Keratinocyte (primary cell): ENCODE data around the gene HEPHL1. TPM values are rescaled to one million over a fixed set of nuclear protein-coding genes. Genes with fewer than 3 reads are reported as not detected.

Source experiments
- DNase-seq: peaks from one replicate; pipeline ENCODE4 v3.0.0-alpha.2; 2011; ENCODE audit warnings: low read depth, missing footprints, low spot score
- FAIRE-seq: peaks from 2 replicates; lab custom pipeline; 2011; peaks lifted over from hg19 to GRCh38; lab: Jason Lieb, UNC
- H2AFZ ChIP-seq: 2 replicates; pipeline ENCODE4 v1.6.0; 2012; ENCODE audit warnings: low read length, control low read depth, inconsistent platforms; ENCODE audit not compliant: control insufficient read depth
- H3K27ac ChIP-seq: 2 replicates; pipeline ENCODE4 v1.5.1; 2011; ENCODE audit warnings: low read length; ENCODE audit not compliant: control insufficient read depth, insufficient read depth
- H3K27me3 ChIP-seq: 3 replicates; pipeline ENCODE4 v1.6.0; 2011; ENCODE audit warnings: low read length; ENCODE audit not compliant: control insufficient read depth, insufficient read depth; ENCODE audit errors: extremely low read depth
- H3K36me3 ChIP-seq, 2 experiments: 2 replicates in 1 of 2; 3 replicates in 1 of 2; pipeline ENCODE4 v1.5.1; 2011; ENCODE audit warnings: low read length in 2 of 2, mild to moderate bottlenecking in 1 of 2; ENCODE audit not compliant: control insufficient read depth in 2 of 2, insufficient read depth in 2 of 2; ENCODE audit errors: extremely low read depth in 1 of 2
- H3K4me1 ChIP-seq: 3 replicates; pipeline ENCODE4 v1.5.1; 2011; ENCODE audit warnings: low read length; ENCODE audit not compliant: control insufficient read depth, insufficient read depth; ENCODE audit errors: extremely low read depth
- H3K4me2 ChIP-seq: 3 replicates; pipeline ENCODE4 v1.6.0; 2011; ENCODE audit warnings: low read depth, low read length; ENCODE audit not compliant: control insufficient read depth, insufficient read depth; ENCODE audit errors: extremely low read depth
- H3K4me3 ChIP-seq, 3 experiments: fragments of 200-600 bp in 1 of 3; sonication (generic) in 1 of 3; 2 replicates in 2 of 3; 3 replicates in 1 of 3; pipeline ENCODE4 v1.5.1; 2011 to 2016; ENCODE audit warnings: low read length in 3 of 3, mild to moderate bottlenecking in 3 of 3, control low read depth in 2 of 3, inconsistent platforms in 1 of 3, low read depth in 1 of 3, mixed read lengths in 1 of 3, mixed run types in 1 of 3, moderate library complexity in 1 of 3; ENCODE audit not compliant: control insufficient read depth in 2 of 3, insufficient read depth in 2 of 3; ENCODE audit errors: extremely low read depth in 1 of 3
- H3K79me2 ChIP-seq: 2 replicates; pipeline ENCODE4 v1.6.0; 2012; ENCODE audit warnings: low read length; ENCODE audit not compliant: control insufficient read depth, insufficient read depth
- H3K9ac ChIP-seq: 3 replicates; pipeline ENCODE4 v1.6.0; 2011; ENCODE audit warnings: low read length; ENCODE audit not compliant: control insufficient read depth, insufficient read depth; ENCODE audit errors: extremely low read depth
- H3K9me1 ChIP-seq: 3 replicates; pipeline ENCODE4 v1.6.0; 2011; ENCODE audit warnings: low read length; ENCODE audit not compliant: control insufficient read depth, insufficient read depth; ENCODE audit errors: extremely low read depth
- H3K9me3 ChIP-seq: 2 replicates; pipeline ENCODE4 v1.5.1; 2012; ENCODE audit warnings: low read depth, low read length; ENCODE audit not compliant: control insufficient read depth
- H4K20me1 ChIP-seq: 3 replicates; pipeline ENCODE4 v1.6.0; 2011; ENCODE audit warnings: low read length; ENCODE audit not compliant: control insufficient read depth, insufficient read depth; ENCODE audit errors: extremely low read depth
- EZH2 ChIP-seq: IDR thresholded peaks from one replicate; pipeline ENCODE4 v1.6.1; 2012; ENCODE audit warnings: inconsistent platforms, mild to moderate bottlenecking, low read length, moderate library complexity
- dilution Hi-C: fragments of 300-500 bp; cut with MboI; formaldehyde crosslinking; loops from one replicate; pipeline ENCODE4 v1.7.0; 2020; ENCODE audit warnings: low sequenced_read_pairs; ENCODE audit not compliant: extremely low pct_ligation_motif_present
- polyA plus RNA-seq, 5 experiments: library from polyadenylated mRNA; depleted of rRNA in 3 of 5; stranded (reverse) in 3 of 5; stranded (forward) in 1 of 5; unstranded in 1 of 5; fragments of >200 nt; gene quantifications; 1 replicate in 1 of 5; 2 replicates in 3 of 5; 3 replicates in 1 of 5; pipeline versions ENCODE4 v1.2.1 to v1.2.3, GENCODE V29; 2011 to 2012; ENCODE audit warnings: missing spikeins in 2 of 5, low read depth in 1 of 5, low replicate concordance in 1 of 5
- TF ChIP-seq, protein P1 (sequence below), 3 experiments: IDR thresholded peaks in 1 of 3; conservative IDR thresholded peaks in 1 of 3; optimal IDR thresholded peaks in 1 of 3; 2 replicates in 2 of 3; 3 replicates in 1 of 3; pipeline versions ENCODE3 to v1.5.1; 2011; ENCODE audit warnings: low read length in 3 of 3, mild to moderate bottlenecking in 3 of 3, moderate library complexity in 2 of 3, control low read depth in 1 of 3, inconsistent platforms in 1 of 3; ENCODE audit not compliant: insufficient read depth in 2 of 3; ENCODE audit errors: extremely low read depth in 1 of 3

Gene HEPHL1
- polyA plus RNA-seq, 1 donor (not counting 4 experiments of a cell fraction or from before 2014, with no cell fraction given): 138 TPM

DNA sequence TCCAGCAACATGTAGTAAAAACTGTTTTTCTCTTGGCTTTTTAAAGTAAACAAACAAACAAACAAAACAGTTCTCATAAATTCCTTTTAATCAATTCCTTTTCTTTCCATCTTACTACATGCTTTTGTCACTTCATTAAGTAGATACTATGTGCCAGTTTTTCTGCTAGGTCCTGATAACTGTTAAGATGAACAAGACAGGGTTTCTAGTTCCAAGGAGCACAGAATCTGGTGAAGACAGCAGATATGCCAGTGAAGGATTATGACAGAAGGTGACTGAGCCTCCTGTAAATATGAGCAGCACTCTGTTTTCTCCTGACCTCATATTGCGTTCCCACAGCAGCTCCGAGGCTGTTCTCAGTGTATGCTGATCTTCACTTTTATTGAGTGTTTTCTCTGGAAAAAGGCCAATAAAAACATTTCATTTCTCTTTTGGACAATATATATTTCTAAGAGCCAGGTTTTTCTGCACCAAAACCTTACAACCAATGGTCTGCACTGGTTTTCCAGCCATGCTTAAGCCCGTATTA lies 45.8 kb downstream of the HEPHL1 start:
- H3K36me3 ChIP-seq: peaks cover 0 to 6% of the 10 kb centered on the region in 2 experiments
- no peak for TF ChIP-seq EZH2
- TF ChIP-seq, protein P1, sequence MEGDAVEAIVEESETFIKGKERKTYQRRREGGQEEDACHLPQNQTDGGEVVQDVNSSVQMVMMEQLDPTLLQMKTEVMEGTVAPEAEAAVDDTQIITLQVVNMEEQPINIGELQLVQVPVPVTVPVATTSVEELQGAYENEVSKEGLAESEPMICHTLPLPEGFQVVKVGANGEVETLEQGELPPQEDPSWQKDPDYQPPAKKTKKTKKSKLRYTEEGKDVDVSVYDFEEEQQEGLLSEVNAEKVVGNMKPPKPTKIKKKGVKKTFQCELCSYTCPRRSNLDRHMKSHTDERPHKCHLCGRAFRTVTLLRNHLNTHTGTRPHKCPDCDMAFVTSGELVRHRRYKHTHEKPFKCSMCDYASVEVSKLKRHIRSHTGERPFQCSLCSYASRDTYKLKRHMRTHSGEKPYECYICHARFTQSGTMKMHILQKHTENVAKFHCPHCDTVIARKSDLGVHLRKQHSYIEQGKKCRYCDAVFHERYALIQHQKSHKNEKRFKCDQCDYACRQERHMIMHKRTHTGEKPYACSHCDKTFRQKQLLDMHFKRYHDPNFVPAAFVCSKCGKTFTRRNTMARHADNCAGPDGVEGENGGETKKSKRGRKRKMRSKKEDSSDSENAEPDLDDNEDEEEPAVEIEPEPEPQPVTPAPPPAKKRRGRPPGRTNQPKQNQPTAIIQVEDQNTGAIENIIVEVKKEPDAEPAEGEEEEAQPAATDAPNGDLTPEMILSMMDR (optimal IDR thresholded peaks at IDR 0.05 in 1 of 3, IDR thresholded peaks at IDR 0.05 in 1 of 3, conservative IDR thresholded peaks at IDR 0.05 in 1 of 3; ENCODE audit: extremely low read depth in 1 of 3, insufficient read depth in 2 of 3, low read length in 3 of 3): no peak
- no peaks in the 10 kb centered on the region for H4K20me1 ChIP-seq
- H3K9ac ChIP-seq: no peak overlapping the region
- no peak overlapping the region for H3K27ac ChIP-seq
- peaks cover 8% of the 10 kb centered on the region for H3K4me1 ChIP-seq
- H3K4me3 ChIP-seq: no peak overlapping the region
- H3K4me2 ChIP-seq: no peak overlapping the region
- FAIRE-seq (no peak), DNase-seq (no peak)
- H3K9me1 ChIP-seq: peaks cover 3% of the 10 kb centered on the region
- H3K9me3 ChIP-seq: no peaks in the 10 kb centered on the region
- no peaks in the 10 kb centered on the region for H3K27me3 ChIP-seq
- dilution Hi-C loops: no loop called here
- H2AFZ ChIP-seq: no peak overlapping the region
- H3K79me2 ChIP-seq: peaks cover 7% of the 10 kb centered on the region

DNA sequence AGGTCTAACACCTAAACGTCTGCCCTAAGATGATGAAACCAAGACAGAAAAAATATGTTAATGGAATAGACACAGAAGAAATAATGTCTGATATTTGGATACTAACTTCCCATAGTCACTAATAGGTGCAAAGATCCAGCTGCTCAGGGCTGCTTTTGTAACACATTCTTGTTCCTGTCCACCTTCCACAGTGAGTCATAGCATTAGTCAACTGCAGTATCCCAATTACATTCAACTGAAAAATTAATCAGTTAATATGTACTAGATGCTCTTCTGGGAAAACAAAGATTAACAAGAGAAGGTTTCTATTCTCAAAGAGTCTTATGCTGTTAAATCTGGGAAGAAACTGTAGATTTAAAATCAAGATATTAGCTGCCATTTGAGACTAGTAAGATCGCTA lies 47.6 kb downstream of the HEPHL1 start:
- Histone ChIP-seq H3K36me3 (peaks cover 0 to 10% of the 10 kb centered on the region in 2 experiments), H2AFZ (no peak overlapping the region), H3K9me3 (no peaks in the 10 kb centered on the region), H3K27me3 (no peaks in the 10 kb centered on the region), H3K4me1 (peaks cover 8% of the 10 kb centered on the region), H3K4me3 (no peak overlapping the region), H3K9me1 (peaks cover 3% of the 10 kb centered on the region), H3K4me2 (peak overlapping the region; percentile 3), H4K20me1 (no peaks in the 10 kb centered on the region), H3K79me2 (no peaks in the 10 kb centered on the region), H3K27ac (no peak overlapping the region), H3K9ac (no peak overlapping the region)
- DNase-seq (peak; percentile 32), FAIRE-seq (peak; percentile 95)
- TF ChIP-seq, protein P1 (optimal IDR thresholded peaks at IDR 0.05 in 1 of 3, IDR thresholded peaks at IDR 0.05 in 1 of 3, conservative IDR thresholded peaks at IDR 0.05 in 1 of 3; ENCODE audit: extremely low read depth in 1 of 3, insufficient read depth in 2 of 3, low read length in 3 of 3): no peak
- TF ChIP-seq EZH2: no peak
- dilution Hi-C loops: no loop called here
